ENCODE results near the gene FAM111A. TPM values are rescaled to one million over a fixed set of nuclear protein-coding genes. Genes with fewer than 3 reads are reported as not detected.

FAM111A gene
- total and polyA plus RNA-seq, 2 donors from 2014 or later, result 14.2 to 42.2 TPM

DNA sequence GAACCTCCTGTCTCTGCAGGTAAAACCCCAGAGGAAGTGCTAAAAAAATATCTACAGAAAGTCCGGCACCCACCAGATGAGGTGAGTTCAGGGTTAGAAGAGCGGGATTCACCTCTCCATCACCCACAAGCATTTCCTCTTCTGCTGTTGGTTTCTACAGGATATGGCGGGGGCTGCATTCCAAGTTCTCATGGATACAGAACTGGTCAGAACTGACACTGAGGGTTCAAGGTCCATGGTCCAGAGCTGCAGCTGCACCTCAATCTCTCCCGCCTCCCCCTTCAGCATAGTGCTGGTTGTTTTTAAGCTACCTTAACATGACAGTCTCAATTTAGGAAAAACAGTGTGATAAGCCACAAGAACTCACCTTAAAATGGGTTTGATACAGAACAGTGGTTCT, 48.4 kb downstream of the FAM111A start:
- peaks cover 7 to 24% (median 17%) of the 10 kb centered on the region in 3 donors for H3K4me1 ChIP-seq (ENCODE audit: control insufficient read depth in 2 of 3, insufficient read depth in 2 of 3, low read depth in 1 of 3, low read length in 3 of 3)
- peak overlapping the region in 1 of 3 donors; percentile 7 for H3K4me3 ChIP-seq (ENCODE audit: low read length in 3 of 3)
- peak overlapping the region; percentile 51 to 58 for H3K27ac ChIP-seq (ENCODE audit: low read depth in 2 of 2, low read length in 2 of 2)
- no peak overlapping the region for H3K9ac ChIP-seq (ENCODE audit: low read length in 3 of 3)
- DNase-seq (peak in 1 of 5 donors; percentile 31), FAIRE-seq (no peak)
- H3K9me3 ChIP-seq (ENCODE audit: control insufficient read depth in 2 of 3, insufficient read depth in 1 of 3, low read length in 3 of 3), result no peaks in the 10 kb centered on the region
- intact Hi-C loops (cut with DNase I), result no loop called here
- no peak for TF ChIP-seq CTCF (IDR thresholded peaks at IDR 0.05; ENCODE audit: borderline replicate concordance, extremely low read depth, insufficient read depth)
- H3K27me3 ChIP-seq (ENCODE audit: control insufficient read depth, insufficient read depth, low read length), result no peaks in the 10 kb centered on the region
- peaks cover 14 to 19% (median 15%) of the 10 kb centered on the region in 3 donors for H3K36me3 ChIP-seq (ENCODE audit: control insufficient read depth in 2 of 3, insufficient read depth in 3 of 3, low read length in 3 of 3)

- H3K9me3 ChIP-seq (ENCODE audit: control insufficient read depth in 2 of 3, insufficient read depth in 1 of 3, low read length in 3 of 3), result no peaks in the 10 kb centered on the region
- H3K27ac ChIP-seq (ENCODE audit: low read depth in 2 of 2, low read length in 2 of 2), result peak overlapping the region; percentile 51 to 58
- H3K27me3 ChIP-seq (ENCODE audit: control insufficient read depth, insufficient read depth, low read length), result no peaks in the 10 kb centered on the region
- H3K36me3 ChIP-seq (ENCODE audit: control insufficient read depth in 2 of 3, insufficient read depth in 3 of 3, low read length in 3 of 3), result peaks cover 14 to 23% (median 22%) of the 10 kb centered on the region in 3 donors
- H3K4me1 ChIP-seq (ENCODE audit: control insufficient read depth in 2 of 3, insufficient read depth in 2 of 3, low read depth in 1 of 3, low read length in 3 of 3), result peaks cover 7 to 21% (median 12%) of the 10 kb centered on the region in 3 donors
- peak overlapping the region in 1 of 3 donors; percentile 5 for H3K4me3 ChIP-seq (ENCODE audit: low read length in 3 of 3)
- intact Hi-C loops (cut with DNase I), result no loop called here
- H3K9ac ChIP-seq (ENCODE audit: low read length in 3 of 3), result no peak overlapping the region
- no peak for FAIRE-seq
- TF ChIP-seq CTCF (IDR thresholded peaks at IDR 0.05; ENCODE audit: borderline replicate concordance, extremely low read depth, insufficient read depth), result no peak
- no peak for DNase-seq
These were observed 49.2 kb downstream of the FAM111A start for GRCh38 chr11:59191890-59192289.

DNA sequence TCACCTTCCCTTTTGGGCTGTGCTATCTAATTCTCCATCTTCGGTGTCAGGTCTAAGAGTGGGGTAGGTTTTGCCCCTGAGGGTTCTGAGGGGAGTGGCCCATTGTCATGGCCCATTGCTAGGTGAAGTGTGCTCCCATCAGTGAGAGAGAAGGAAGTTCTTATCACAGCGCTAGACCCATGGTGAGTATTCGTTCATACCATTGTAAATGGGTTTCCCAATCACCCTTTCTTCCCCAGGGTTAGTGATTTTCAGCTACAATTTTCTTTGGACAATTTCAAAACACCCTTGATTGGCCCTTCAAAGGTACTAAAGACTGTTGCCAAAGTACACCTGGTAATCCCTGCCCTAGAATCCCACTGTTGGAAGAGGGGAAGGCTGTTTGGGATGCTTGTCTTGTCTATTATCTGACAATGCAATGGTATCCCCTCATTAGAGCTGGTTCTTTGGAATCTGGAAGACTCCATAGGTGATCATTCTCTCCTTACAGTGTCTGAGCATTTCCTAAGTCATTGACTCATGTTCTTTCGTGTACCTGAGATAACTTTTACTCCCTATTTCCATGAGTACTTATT, 49.9 kb downstream of the FAM111A start:
- H3K9ac ChIP-seq (ENCODE audit: low read length in 3 of 3), result no peak overlapping the region

More for the DNA sequence above, 49.9 kb downstream of the FAM111A start:
- intact Hi-C loops (cut with DNase I), result no loop called here
- H3K27me3 ChIP-seq (ENCODE audit: control insufficient read depth, insufficient read depth, low read length), result no peaks in the 10 kb centered on the region
- no peak for DNase-seq
- H3K27ac ChIP-seq (ENCODE audit: low read depth in 2 of 2, low read length in 2 of 2), result peak overlapping the region; percentile 51 to 58
- no peak for FAIRE-seq
- peak overlapping the region in 1 of 3 donors; percentile 5 for H3K4me3 ChIP-seq (ENCODE audit: low read length in 3 of 3)
- H3K36me3 ChIP-seq (ENCODE audit: control insufficient read depth in 2 of 3, insufficient read depth in 3 of 3, low read length in 3 of 3), result peaks cover 14 to 23% (median 22%) of the 10 kb centered on the region in 3 donors
- H3K4me1 ChIP-seq (ENCODE audit: control insufficient read depth in 2 of 3, insufficient read depth in 2 of 3, low read depth in 1 of 3, low read length in 3 of 3), result peaks cover 7 to 15% (median 12%) of the 10 kb centered on the region in 3 donors
- no peak for TF ChIP-seq CTCF (IDR thresholded peaks at IDR 0.05; ENCODE audit: borderline replicate concordance, extremely low read depth, insufficient read depth)
- H3K9me3 ChIP-seq (ENCODE audit: control insufficient read depth in 2 of 3, insufficient read depth in 1 of 3, low read length in 3 of 3), result no peaks in the 10 kb centered on the region
